HG02759 (cell line): ENCODE data around the gene LIME1.

Experiments used
- ATAC-seq: cut with Tn5 transposase; IDR thresholded peaks from one replicate; pipeline ENCODE4 v1.9.1; 2021; ENCODE audit warnings: mild to moderate bottlenecking, moderate library complexity; ENCODE audit not compliant: unreplicated experiment

The LIME1 gene

GRCh38 chr20:63748070-63748933 is 11.8 kb downstream of the LIME1 start:
- ATAC-seq = no peak

- ATAC-seq = no peak
Observed at GRCh38 chr20:63748934-63749270, 12.4 kb downstream of the LIME1 start.

- ATAC-seq = no peak
Observed at GRCh38 chr20:63749597-63750508, 13.4 kb downstream of the LIME1 start.

- ATAC-seq = no peak
Observed at GRCh38 chr20:63750807-63751470, 14.5 kb downstream of the LIME1 start.

GRCh38 chr20:63751471-63752271 is 15.2 kb downstream of the LIME1 start:
- no peak for ATAC-seq

GRCh38 chr20:63752411-63753101 is 16.1 kb downstream of the LIME1 start:
- no peak for ATAC-seq

GRCh38 chr20:63753381-63753780 is 16.9 kb downstream of the LIME1 start:
- ATAC-seq = no peak

GRCh38 chr20:63754008-63754407 is 17.5 kb downstream of the LIME1 start:
- ATAC-seq = no peak

- no peak for ATAC-seq
Observed at GRCh38 chr20:63755933-63756647, 19.6 kb downstream of the LIME1 start.

- no peak for ATAC-seq
Observed at GRCh38 chr20:63756648-63756991, 20.2 kb downstream of the LIME1 start.

GRCh38 chr20:63758152-63758551 is 21.7 kb downstream of the LIME1 start:
- ATAC-seq = no peak

GRCh38 chr20:63759377-63759901 is 23.0 kb downstream of the LIME1 start:
- no peak for ATAC-seq

- no peak for ATAC-seq
Observed at GRCh38 chr20:63765082-63765873, 28.8 kb downstream of the LIME1 start.

GRCh38 chr20:63765902-63766301 is 29.4 kb downstream of the LIME1 start:
- ATAC-seq = no peak

GRCh38 chr20:63766695-63767426 is 30.4 kb downstream of the LIME1 start:
- no peak for ATAC-seq

GRCh38 chr20:63767456-63767855 is 31.0 kb downstream of the LIME1 start:
- ATAC-seq = no peak

GRCh38 chr20:63767886-63768285 is 31.4 kb downstream of the LIME1 start:
- no peak for ATAC-seq
